ENCODE measurements around the gene CHORDC1. TPM values are rescaled to one million over a fixed set of nuclear protein-coding genes. Genes with fewer than 3 reads are reported as not detected.

Gene CHORDC1
- total and polyA plus RNA-seq, 10 of the 15 experiments (the other 5 are each of a cell fraction or from before 2014, with no cell fraction given) = 32.6 to 108 (median 54.3) TPM

- no peak for TF ChIP-seq BCL3 (IDR thresholded peaks at IDR 0.05; ENCODE audit: borderline replicate concordance, insufficient read depth, low read depth, low read length, poor library complexity, severe bottlenecking)
- no peak for TF ChIP-seq SREBF1 (IDR thresholded peaks at IDR 0.05; ENCODE audit: low read length)
- no peak for TF ChIP-seq BRCA1 (IDR thresholded peaks at IDR 0.05; ENCODE audit: low read depth, low read length)
These were observed 6.2 kb downstream of the CHORDC1 start (continued) for GRCh38 chr11:90216611-90217010.

GRCh38 chr11:90213322-90213721 lies 9.5 kb downstream of the CHORDC1 start:
- no peak for TF ChIP-seq USF2 (IDR thresholded peaks at IDR 0.05; ENCODE audit: borderline replicate concordance, low read depth, low read length)
- TF ChIP-seq POU2F2 (IDR thresholded peaks at IDR 0.05; ENCODE audit: borderline replicate concordance, low read depth, low read length) = no peak
- TF ChIP-seq YY1 (IDR thresholded peaks at IDR 0.05; ENCODE audit: low read depth, low read length) = no peak
- TF ChIP-seq NRF1 (conservative IDR thresholded peaks at IDR 0.05; ENCODE audit: low read depth, low read length) = no peak
- no peak for TF ChIP-seq EP300 (IDR thresholded peaks at IDR 0.05; ENCODE audit: borderline replicate concordance in 1 of 2, control insufficient read depth in 1 of 2, low read depth in 2 of 2, low read length in 2 of 2)
- no peak for TF ChIP-seq MLLT1 (IDR thresholded peaks at IDR 0.05)
- no peak for TF ChIP-seq E4F1 (IDR thresholded peaks at IDR 0.05; ENCODE audit: borderline replicate concordance, partially characterized antibody)
- no peak for TF ChIP-seq FOS (IDR thresholded peaks at IDR 0.05; ENCODE audit: borderline replicate concordance, extremely low read depth, insufficient read length)
- TF ChIP-seq MYB (IDR thresholded peaks at IDR 0.05; ENCODE audit: borderline replicate concordance, low read depth, low read length) = no peak
- no peak for TF ChIP-seq SUZ12 (IDR thresholded peaks at IDR 0.05; ENCODE audit: unreplicated experiment)
- TF ChIP-seq POLR2A (IDR thresholded peaks at IDR 0.05; ENCODE audit: low read depth, low read length) = no peak
- TF ChIP-seq ZNF24 (IDR thresholded peaks at IDR 0.05) = no peak
- ChIA-PET SMC1A (ENCODE audit: uncharacterized antibody, unreplicated experiment) (no interaction called here), POLR2A (no interaction called here), RAD21 (ENCODE audit: unreplicated experiment) (no interaction called here), CTCF (interaction anchor here (2.1 kb wide), 1 partner anchor 9 kb away, joined by 22 read pairs; no protein-coding TSS in a partner anchor)
- Histone ChIP-seq H3K4me3 (no peak overlapping the region), H2AFZ (ENCODE audit: control insufficient read depth, low read depth, low read length) (no peak overlapping the region), H3K36me3 (ENCODE audit: control insufficient read depth in 2 of 2, insufficient read depth in 2 of 2, low read length in 1 of 2) (peaks cover 0 to 24% of the 10 kb centered on the region in 2 experiments; a peak in 3 of 4 replicates), H3K27me3 (replicated peaks in 1 of 2; ENCODE audit: control insufficient read depth in 2 of 2, insufficient read depth in 2 of 2, low read length in 1 of 2) (no peaks in the 10 kb centered on the region), H3K79me2 (ENCODE audit: control insufficient read depth, insufficient read depth, low read length) (peaks cover 36% of the 10 kb centered on the region), H3K27ac (ENCODE audit: control insufficient read depth, insufficient read depth) (no peak overlapping the region), H3K9ac (ENCODE audit: control insufficient read depth, insufficient read depth, low read length) (no peak overlapping the region), H3K9me3 (replicated peaks; ENCODE audit: control insufficient read depth, insufficient read depth, low read length) (no peaks in the 10 kb centered on the region), H3K4me1 (ENCODE audit: control insufficient read depth, insufficient read depth, low read length) (no peaks in the 10 kb centered on the region), H3K4me2 (ENCODE audit: control insufficient read depth, insufficient read depth) (no peak overlapping the region), H4K20me1 (ENCODE audit: control insufficient read depth, insufficient read depth) (no peaks in the 10 kb centered on the region)
- no TSS peak for BruUV-seq (replicated peaks)
- intact Hi-C loops (cut with micrococcal nuclease; ENCODE audit: unreplicated experiment) = no loop called here
- no peak for FAIRE-seq
- no peak for DNase-seq (ENCODE audit: low read depth, low spot score)
- 97% methylated on average over 3 of the region's 3 CpGs for WGBS (ENCODE audit: insufficient coverage, insufficient replicate concordance, low lambda C conversion rate, missing lambda C conversion rate)
- in situ Hi-C loops (cut with MboI) = no loop called here
- ATAC-seq = no peak

Data from GM12878 (cell line).